HG02981 (cell line): ENCODE measurements around the gene COL27A1.

Experiments used
- ATAC-seq: cut with Tn5 transposase; IDR thresholded peaks from one replicate; pipeline ENCODE4 v1.9.1; 2021; ENCODE audit warnings: mild to moderate bottlenecking, moderate library complexity; ENCODE audit not compliant: unreplicated experiment

The COL27A1 gene

GRCh38 chr9:114202849-114203248, 47.5 kb downstream of the COL27A1 start:
- no peak for ATAC-seq

GRCh38 chr9:114203410-114204140, 48.2 kb downstream of the COL27A1 start:
- ATAC-seq = no peak

- no peak for ATAC-seq
Measured at GRCh38 chr9:114204265-114204664, 48.9 kb downstream of the COL27A1 start.

GRCh38 chr9:114205171-114206015, 50.1 kb downstream of the COL27A1 start:
- no peak for ATAC-seq

GRCh38 chr9:114206221-114206789, 51.0 kb downstream of the COL27A1 start:
- ATAC-seq = no peak

GRCh38 chr9:114207034-114207810, 51.9 kb downstream of the COL27A1 start:
- no peak for ATAC-seq

- no peak for ATAC-seq
Measured at GRCh38 chr9:114207845-114208244, 52.5 kb downstream of the COL27A1 start.

- ATAC-seq = no peak
Measured at GRCh38 chr9:114209151-114209550, 53.8 kb downstream of the COL27A1 start.

- ATAC-seq = no peak
Measured at GRCh38 chr9:114210136-114210535, 54.8 kb downstream of the COL27A1 start.

- no peak for ATAC-seq
Measured at GRCh38 chr9:114210691-114211276, 55.4 kb downstream of the COL27A1 start.

GRCh38 chr9:114212826-114213225, 57.5 kb downstream of the COL27A1 start:
- ATAC-seq = no peak

GRCh38 chr9:114213566-114213965, 58.2 kb downstream of the COL27A1 start:
- no peak for ATAC-seq

GRCh38 chr9:114214181-114214580, 58.8 kb downstream of the COL27A1 start:
- no peak for ATAC-seq

GRCh38 chr9:114214686-114215414, 59.5 kb downstream of the COL27A1 start:
- no peak for ATAC-seq

- ATAC-seq = no peak
Measured at GRCh38 chr9:114216081-114216480, 60.7 kb downstream of the COL27A1 start.

- ATAC-seq = no peak
Measured at GRCh38 chr9:114216976-114217375, 61.6 kb downstream of the COL27A1 start.

- no peak for ATAC-seq
Measured at GRCh38 chr9:114218264-114219120, 63.2 kb downstream of the COL27A1 start.

- ATAC-seq = no peak
Measured at GRCh38 chr9:114220061-114220541, 64.8 kb downstream of the COL27A1 start.
